ENCODE measurements around the gene KANK2.
"Not testable (repeated sequence)": the region's sequence is repeated elsewhere in the genome, so short reads cannot be mapped to it uniquely, and the experiment has no call there.

The KANK2 gene

GRCh38 chr19:11142528-11143171 lies 54.7 kb downstream of the KANK2 start:
- in situ Hi-C loops (cut with HindIII; ENCODE audit: low pct_ligation_motif_present, low sequenced_read_pairs): no loop called here
- Histone ChIP-seq H3K36me3 (replicated peaks) (no peaks in the 10 kb centered on the region), H3K27me3 (replicated peaks) (no peaks in the 10 kb centered on the region), H3K4me3 (ENCODE audit: low read depth, low read length) (peak overlapping the region; percentile 29), H3K27ac (peak overlapping the region; percentile 79)
- TF ChIP-seq, protein P1, sequence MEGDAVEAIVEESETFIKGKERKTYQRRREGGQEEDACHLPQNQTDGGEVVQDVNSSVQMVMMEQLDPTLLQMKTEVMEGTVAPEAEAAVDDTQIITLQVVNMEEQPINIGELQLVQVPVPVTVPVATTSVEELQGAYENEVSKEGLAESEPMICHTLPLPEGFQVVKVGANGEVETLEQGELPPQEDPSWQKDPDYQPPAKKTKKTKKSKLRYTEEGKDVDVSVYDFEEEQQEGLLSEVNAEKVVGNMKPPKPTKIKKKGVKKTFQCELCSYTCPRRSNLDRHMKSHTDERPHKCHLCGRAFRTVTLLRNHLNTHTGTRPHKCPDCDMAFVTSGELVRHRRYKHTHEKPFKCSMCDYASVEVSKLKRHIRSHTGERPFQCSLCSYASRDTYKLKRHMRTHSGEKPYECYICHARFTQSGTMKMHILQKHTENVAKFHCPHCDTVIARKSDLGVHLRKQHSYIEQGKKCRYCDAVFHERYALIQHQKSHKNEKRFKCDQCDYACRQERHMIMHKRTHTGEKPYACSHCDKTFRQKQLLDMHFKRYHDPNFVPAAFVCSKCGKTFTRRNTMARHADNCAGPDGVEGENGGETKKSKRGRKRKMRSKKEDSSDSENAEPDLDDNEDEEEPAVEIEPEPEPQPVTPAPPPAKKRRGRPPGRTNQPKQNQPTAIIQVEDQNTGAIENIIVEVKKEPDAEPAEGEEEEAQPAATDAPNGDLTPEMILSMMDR (IDR thresholded peaks at IDR 0.05; ENCODE audit: low read depth, low read length, missing control alignments): no peak
- DNase-seq: peak; percentile 93

GRCh38 chr19:11141937-11142527 lies 55.3 kb downstream of the KANK2 start:
- DNase-seq: no peak
- in situ Hi-C loops (cut with HindIII; ENCODE audit: low pct_ligation_motif_present, low sequenced_read_pairs): no loop called here
- Histone ChIP-seq H3K36me3 (replicated peaks) (no peaks in the 10 kb centered on the region), H3K27ac (peak overlapping the region; percentile 44), H3K27me3 (replicated peaks) (no peaks in the 10 kb centered on the region), H3K4me3 (ENCODE audit: low read depth, low read length) (no peak overlapping the region)
- TF ChIP-seq, protein P1 (IDR thresholded peaks at IDR 0.05; ENCODE audit: low read depth, low read length, missing control alignments): no peak

DNA sequence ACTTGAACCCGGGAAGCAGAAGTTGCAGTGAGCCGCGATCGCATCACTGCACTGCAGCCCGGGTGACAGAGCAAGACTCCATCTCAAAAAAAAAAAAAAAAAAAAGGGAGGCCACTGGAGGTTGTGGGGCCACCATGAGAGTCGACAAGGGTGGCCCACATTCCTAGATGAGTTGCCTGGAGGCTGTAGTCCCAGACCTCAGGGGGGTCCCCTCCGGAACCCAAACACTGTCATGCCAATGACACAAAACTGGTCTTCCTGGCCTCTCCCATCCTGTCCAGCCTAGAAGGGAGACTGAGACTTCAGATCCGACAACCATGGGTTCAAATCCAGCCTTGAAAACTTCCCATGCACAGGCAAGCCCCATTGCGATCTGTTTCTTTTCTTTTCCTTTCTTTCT lies 56.4 kb downstream of the KANK2 start:
- no peaks in the 10 kb centered on the region for H3K27me3 ChIP-seq (replicated peaks)
- TF ChIP-seq, protein P1 (IDR thresholded peaks at IDR 0.05; ENCODE audit: low read depth, low read length, missing control alignments): no peak
- in situ Hi-C loops (cut with HindIII; ENCODE audit: low pct_ligation_motif_present, low sequenced_read_pairs): no loop called here
- no peaks in the 10 kb centered on the region for H3K36me3 ChIP-seq (replicated peaks)
- no peak overlapping the region for H3K4me3 ChIP-seq (ENCODE audit: low read depth, low read length)
- no peak overlapping the region for H3K27ac ChIP-seq
- no peak for DNase-seq

DNA sequence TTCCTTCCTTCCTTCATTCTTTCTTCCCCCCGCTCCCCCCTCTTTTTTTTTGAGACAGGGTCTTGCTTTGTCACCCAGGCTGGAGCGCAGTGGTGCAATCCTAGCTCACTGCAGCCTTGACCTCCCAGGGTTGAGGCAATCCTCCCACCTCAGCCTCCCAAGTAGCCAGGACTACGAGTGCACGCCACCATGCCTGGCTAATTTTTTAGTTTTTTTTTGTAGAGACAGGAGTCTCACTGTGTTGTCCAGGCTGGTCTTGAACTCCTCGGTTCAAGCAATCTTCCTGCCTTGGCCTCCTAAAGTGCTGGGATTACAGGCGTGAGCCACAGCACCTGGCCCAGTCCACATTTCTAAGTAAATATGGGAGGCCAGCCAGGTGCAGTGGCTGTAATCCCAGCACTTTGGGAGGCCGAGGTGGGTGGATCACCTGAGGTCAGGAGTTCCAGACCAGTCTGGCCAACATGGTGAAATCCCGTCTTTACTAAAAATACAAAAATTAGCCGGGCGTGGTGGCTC lies 57.3 kb downstream of the KANK2 start:
- DNase-seq; H3K27ac ChIP-seq; H3K4me3 ChIP-seq (ENCODE audit: low read depth, low read length); H3K27me3 ChIP-seq (replicated peaks); in situ Hi-C loops (cut with HindIII; ENCODE audit: low pct_ligation_motif_present, low sequenced_read_pairs); H3K36me3 ChIP-seq (replicated peaks): not testable (repeated sequence)

- Histone ChIP-seq H3K4me3 (ENCODE audit: low read depth, low read length) (peak overlapping the region; percentile 12), H3K27ac (peak overlapping the region; percentile 66), H3K27me3 (replicated peaks) (no peaks in the 10 kb centered on the region), H3K36me3 (replicated peaks) (no peaks in the 10 kb centered on the region)
- peak; percentile 73 for DNase-seq
- in situ Hi-C loops (cut with HindIII; ENCODE audit: low pct_ligation_motif_present, low sequenced_read_pairs): no loop called here
- TF ChIP-seq, protein P1 (IDR thresholded peaks at IDR 0.05; ENCODE audit: low read depth, low read length, missing control alignments): no peak
These were observed 58.6 kb downstream of the KANK2 start for GRCh38 chr19:11138601-11139300.
